Neuron (in vitro differentiated cells): ENCODE measurements around the gene CARMIL1.

ENCODE experiments used
- H2AFZ ChIP-seq: one replicate; pipeline ENCODE4 v1.6.1; 2013; ENCODE audit warnings: low read depth, mild to moderate bottlenecking, inconsistent platforms, low read length, moderate library complexity
- H3K27me3 ChIP-seq: one replicate; pipeline ENCODE4 v1.6.1; 2013; ENCODE audit warnings: low read length; ENCODE audit not compliant: insufficient read depth
- H3K36me3 ChIP-seq: one replicate; pipeline ENCODE4 v1.6.1; 2013; ENCODE audit warnings: low read length; ENCODE audit not compliant: insufficient read depth
- H3K4me1 ChIP-seq: one replicate; pipeline ENCODE4 v1.6.1; 2013; ENCODE audit warnings: low read length; ENCODE audit not compliant: insufficient read depth
- H3K4me3 ChIP-seq: 2 replicates; pipeline ENCODE4 v1.5.1; 2013; ENCODE audit warnings: mild to moderate bottlenecking, low read length, moderate library complexity
- H3K9me3 ChIP-seq: one replicate; pipeline ENCODE4 v1.6.1; 2013; ENCODE audit warnings: low read length

Gene CARMIL1

DNA sequence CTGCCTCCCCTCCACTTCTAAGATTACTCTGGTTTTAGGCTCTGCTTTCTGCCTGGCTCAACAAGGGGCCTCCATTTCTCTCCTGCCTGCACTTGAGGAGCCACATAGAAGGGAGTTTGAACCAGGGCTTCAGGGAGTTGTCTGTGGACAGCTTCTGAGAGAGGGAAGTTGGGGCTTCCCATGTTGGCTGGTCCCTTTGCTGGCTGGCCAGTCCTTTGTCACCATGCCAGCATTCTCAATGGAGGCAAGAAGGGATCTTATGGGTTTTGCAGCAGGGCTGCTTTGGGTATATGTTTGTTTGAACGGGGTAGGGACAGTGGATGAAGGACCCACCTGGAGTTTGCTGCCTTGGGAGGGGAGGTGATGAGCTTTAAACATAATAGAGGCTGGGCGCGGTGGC is 124.9 kb downstream of the CARMIL1 start:
- Histone ChIP-seq H3K27me3 (no peaks in the 10 kb centered on the region), H2AFZ (no peak overlapping the region), H3K4me1 (no peaks in the 10 kb centered on the region), H3K4me3 (no peak overlapping the region), H3K9me3 (no peaks in the 10 kb centered on the region), H3K36me3 (no peaks in the 10 kb centered on the region)

DNA sequence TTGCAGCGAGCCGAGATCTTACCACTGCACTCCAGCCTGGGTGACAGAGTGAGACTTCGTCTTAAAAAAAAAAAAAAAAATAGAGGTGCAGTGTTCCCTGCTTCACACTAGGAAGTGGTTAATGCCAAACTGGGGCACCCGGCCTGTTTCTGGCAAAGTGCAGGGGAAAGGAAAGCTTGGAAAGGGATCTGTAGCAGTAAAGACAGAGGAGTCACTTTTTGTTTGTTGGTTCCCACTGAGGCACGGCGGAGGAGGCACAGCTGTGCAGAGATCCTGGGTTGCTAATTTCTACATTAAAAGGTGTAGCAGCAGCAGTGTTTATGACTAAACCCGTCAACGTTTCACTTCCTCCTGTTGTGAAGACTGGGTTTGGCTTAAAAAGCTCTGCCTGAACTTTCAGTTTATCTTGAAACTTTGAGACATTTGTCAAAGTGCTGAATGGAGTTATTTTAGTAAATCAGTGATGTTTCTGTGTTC is 125.6 kb downstream of the CARMIL1 start:
- no peak overlapping the region for H3K4me3 ChIP-seq
- no peak overlapping the region for H2AFZ ChIP-seq
- no peaks in the 10 kb centered on the region for H3K4me1 ChIP-seq
- no peaks in the 10 kb centered on the region for H3K9me3 ChIP-seq
- no peaks in the 10 kb centered on the region for H3K27me3 ChIP-seq
- no peaks in the 10 kb centered on the region for H3K36me3 ChIP-seq

DNA sequence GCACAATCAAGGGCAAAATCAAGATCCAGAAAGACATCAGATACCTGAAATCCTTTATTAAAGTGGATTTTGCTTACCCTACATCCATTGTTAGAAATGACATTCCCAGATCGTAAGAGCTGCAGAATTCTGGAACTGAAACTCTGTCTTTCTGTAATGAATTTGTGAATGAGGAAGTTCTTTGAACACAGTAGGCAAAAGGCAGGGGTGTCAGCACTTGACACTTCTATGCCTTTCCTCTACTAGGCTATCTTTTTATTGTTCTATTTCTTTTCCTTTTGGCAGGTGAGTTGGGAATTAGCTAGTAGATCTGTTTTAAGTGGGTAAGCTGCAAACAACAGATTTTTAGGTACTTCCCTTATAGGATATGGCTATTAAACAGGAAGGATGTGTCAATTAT is 126.3 kb downstream of the CARMIL1 start:
- H2AFZ ChIP-seq, result no peak overlapping the region
- H3K4me3 ChIP-seq, result no peak overlapping the region
- H3K9me3 ChIP-seq, result no peaks in the 10 kb centered on the region
- H3K27me3 ChIP-seq, result no peaks in the 10 kb centered on the region
- no peaks in the 10 kb centered on the region for H3K36me3 ChIP-seq
- no peaks in the 10 kb centered on the region for H3K4me1 ChIP-seq

DNA sequence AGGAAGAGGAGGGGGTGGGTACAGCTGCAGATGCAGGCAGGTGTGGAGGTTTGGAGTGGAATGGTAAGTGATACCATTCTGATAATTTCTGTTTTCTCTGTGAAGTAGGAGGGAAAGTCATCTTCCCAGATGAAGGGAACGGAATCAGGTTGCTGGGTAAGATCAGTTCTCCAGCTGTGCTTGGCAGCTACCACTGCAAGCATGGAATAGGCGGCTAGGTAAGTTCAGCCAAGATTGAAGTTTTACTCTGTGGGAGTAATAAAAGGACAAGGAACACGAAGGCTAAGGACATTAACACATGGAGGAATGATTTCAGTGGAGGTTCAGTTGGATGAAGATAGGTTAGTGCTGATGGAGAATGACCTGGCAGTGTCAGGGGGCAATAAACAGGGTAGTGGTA is 128.3 kb downstream of the CARMIL1 start:
- no peaks in the 10 kb centered on the region for H3K4me1 ChIP-seq
- no peaks in the 10 kb centered on the region for H3K27me3 ChIP-seq
- H3K4me3 ChIP-seq, result no peak overlapping the region
- no peaks in the 10 kb centered on the region for H3K36me3 ChIP-seq
- H3K9me3 ChIP-seq, result no peaks in the 10 kb centered on the region
- no peak overlapping the region for H2AFZ ChIP-seq

DNA sequence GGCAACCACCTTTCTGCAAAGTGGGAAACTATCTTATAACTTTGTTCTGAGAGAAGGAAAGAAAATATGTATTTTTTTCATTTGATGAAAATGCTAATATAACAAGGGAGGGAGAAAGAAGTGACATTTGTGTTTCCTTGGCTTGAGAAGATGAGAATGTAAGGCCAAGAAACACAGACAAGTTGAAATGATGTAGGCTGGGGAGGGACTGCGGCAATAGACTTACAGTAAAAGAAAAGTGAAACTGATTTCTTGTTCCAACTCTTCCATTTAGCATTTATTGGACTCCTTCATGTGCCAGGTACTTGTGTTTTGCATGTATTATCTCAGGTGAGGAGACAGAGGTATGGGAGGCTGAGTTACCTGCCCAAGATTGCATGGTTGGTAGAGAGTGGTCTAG is 130.9 kb downstream of the CARMIL1 start:
- H3K4me3 ChIP-seq, result no peak overlapping the region
- peaks cover 4% of the 10 kb centered on the region for H3K4me1 ChIP-seq
- H2AFZ ChIP-seq, result no peak overlapping the region
- H3K36me3 ChIP-seq, result no peaks in the 10 kb centered on the region
- H3K27me3 ChIP-seq, result no peaks in the 10 kb centered on the region
- H3K9me3 ChIP-seq, result no peaks in the 10 kb centered on the region

DNA sequence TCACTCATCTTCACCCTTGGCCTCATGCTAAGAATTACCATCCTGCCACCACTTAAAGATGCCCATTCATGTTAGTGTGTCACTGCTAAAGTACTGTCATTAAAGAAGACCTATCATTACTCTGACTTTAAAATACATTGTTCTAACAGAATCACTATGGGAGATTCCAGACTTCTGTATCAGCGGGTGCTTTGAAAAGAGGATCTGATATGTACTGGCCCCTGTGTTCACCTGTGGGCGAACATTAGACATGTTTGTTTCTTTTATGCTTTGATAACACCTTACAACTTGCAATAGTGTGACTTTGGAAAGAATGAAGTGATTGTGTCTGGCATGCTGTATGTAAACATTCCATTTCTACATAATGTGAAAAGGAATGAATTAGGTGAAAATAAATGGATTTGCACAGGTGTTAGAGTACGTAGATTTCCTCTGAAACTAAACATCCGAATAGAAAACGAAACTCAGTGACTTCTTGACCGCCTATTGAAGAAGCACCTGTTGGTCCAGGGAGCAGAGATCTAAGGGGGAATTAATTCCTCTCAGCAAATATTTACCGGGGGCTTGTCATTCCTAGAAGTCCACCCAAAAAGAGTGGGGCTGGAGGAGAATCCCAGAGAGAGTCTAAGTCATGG is 132.3 kb downstream of the CARMIL1 start:
- H3K4me1 ChIP-seq, result peaks cover 4% of the 10 kb centered on the region
- H3K9me3 ChIP-seq, result no peaks in the 10 kb centered on the region
- H2AFZ ChIP-seq, result no peak overlapping the region
- no peak overlapping the region for H3K4me3 ChIP-seq
- H3K27me3 ChIP-seq, result no peaks in the 10 kb centered on the region
- no peaks in the 10 kb centered on the region for H3K36me3 ChIP-seq

DNA sequence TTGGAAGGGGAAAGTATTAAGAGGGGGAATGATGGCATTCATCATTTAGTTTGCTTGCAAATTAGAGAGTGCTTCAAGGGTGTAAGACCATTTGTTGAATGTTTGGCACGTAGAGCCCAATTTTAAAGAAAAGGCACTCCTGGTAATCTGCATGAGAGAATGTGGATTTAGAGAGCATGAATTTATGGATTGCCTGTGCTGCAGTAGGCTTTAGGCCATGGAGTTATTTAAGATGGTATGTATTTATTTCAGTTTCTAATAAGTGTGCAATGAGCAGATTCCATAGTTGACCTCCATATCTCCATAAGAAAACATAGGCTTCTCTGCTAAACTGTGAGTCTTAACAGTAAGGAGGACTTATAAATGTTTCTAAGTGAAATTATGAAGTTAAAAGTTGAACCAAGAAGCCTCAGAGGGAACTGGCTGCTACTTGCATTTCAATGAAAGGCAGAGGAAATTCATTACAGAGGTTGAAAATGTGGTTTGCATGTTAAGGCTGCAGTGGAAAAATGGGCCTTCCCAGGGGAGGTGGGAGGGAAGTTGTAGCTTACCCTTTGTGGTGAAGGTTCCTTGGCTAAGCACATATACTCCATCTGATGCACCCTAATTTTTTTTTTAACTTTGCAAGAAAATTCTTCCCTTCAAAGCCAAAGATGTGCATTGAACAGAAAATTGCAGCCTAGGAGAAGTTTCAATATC is 134.2 kb downstream of the CARMIL1 start:
- H3K4me1 ChIP-seq, result peaks cover 4% of the 10 kb centered on the region

DNA sequence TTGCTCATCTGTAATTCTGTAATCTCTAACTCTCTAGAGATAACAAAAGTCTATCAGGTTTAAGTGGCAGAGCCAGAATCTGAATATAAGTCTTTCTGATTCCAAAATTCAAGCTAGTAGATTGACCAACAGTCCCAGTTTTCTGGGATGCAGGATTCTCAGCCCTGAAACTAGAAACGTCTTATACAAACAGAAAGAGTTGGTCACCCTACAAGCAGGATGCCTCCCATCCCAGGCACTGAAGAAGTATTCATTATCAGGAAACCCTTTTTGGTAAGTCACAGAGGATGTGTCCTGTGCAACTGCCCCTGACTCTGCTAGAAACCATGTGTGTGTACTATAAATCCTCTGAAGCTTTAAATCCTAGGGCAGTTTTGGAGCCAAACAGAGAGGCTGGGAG is 135.0 kb downstream of the CARMIL1 start:
- Histone ChIP-seq H3K4me1 (peaks cover 4% of the 10 kb centered on the region), H3K4me3 (no peak overlapping the region), H3K9me3 (no peaks in the 10 kb centered on the region), H3K27me3 (no peaks in the 10 kb centered on the region), H2AFZ (no peak overlapping the region), H3K36me3 (no peaks in the 10 kb centered on the region)

More for the DNA sequence above, 134.2 kb downstream of the CARMIL1 start:
- H3K4me3 ChIP-seq, result no peak overlapping the region
- H3K27me3 ChIP-seq, result no peaks in the 10 kb centered on the region
- no peaks in the 10 kb centered on the region for H3K36me3 ChIP-seq
- H2AFZ ChIP-seq, result no peak overlapping the region
- no peaks in the 10 kb centered on the region for H3K9me3 ChIP-seq

DNA sequence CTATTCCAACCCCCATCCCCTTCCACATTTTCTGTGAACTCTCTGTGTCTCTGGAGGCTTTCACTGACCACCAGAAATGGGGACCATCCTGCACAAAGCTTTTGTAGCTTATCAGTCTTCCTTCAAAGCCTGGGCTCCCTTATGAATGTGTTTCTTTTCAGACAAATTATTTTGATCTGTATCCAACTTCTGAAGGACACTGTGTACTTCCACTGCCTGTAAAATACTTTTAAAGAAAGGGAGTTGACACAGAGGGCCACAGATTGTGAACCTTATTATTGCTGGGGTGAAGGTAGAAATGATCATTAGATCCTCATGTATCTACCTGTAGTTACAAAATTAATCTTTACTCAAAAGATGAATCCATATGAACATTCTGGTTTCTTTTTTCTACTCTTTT is 135.6 kb downstream of the CARMIL1 start:
- H2AFZ ChIP-seq, result no peak overlapping the region
- H3K4me1 ChIP-seq, result peaks cover 4% of the 10 kb centered on the region
- no peaks in the 10 kb centered on the region for H3K27me3 ChIP-seq
- peaks cover under 1% of the 10 kb centered on the region for H3K9me3 ChIP-seq
- H3K36me3 ChIP-seq, result no peaks in the 10 kb centered on the region
- H3K4me3 ChIP-seq, result no peak overlapping the region

DNA sequence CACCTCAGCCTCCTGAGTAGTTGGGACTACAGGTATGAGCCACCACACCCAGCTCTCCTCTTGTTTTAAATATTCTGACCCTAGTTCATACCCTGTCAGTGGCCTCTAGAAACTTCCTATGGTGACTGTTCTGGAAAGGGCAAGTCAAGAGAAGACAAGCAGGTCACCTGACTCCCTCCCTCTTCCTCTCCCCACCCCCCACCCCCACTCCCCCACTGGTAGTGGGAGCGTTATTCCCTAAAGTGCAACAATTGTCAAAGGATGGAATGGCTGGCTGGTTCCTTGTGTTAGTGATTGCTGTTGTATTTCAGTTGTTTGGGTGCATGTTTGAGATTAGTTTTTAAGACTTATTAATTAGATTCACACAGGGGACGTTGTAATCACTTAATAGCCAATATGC is 136.1 kb downstream of the CARMIL1 start:
- peaks cover 4% of the 10 kb centered on the region for H3K4me1 ChIP-seq
- H2AFZ ChIP-seq, result no peak overlapping the region
- H3K36me3 ChIP-seq, result no peaks in the 10 kb centered on the region
- H3K27me3 ChIP-seq, result no peaks in the 10 kb centered on the region
- no peak overlapping the region for H3K4me3 ChIP-seq
- peaks cover 4% of the 10 kb centered on the region for H3K9me3 ChIP-seq

DNA sequence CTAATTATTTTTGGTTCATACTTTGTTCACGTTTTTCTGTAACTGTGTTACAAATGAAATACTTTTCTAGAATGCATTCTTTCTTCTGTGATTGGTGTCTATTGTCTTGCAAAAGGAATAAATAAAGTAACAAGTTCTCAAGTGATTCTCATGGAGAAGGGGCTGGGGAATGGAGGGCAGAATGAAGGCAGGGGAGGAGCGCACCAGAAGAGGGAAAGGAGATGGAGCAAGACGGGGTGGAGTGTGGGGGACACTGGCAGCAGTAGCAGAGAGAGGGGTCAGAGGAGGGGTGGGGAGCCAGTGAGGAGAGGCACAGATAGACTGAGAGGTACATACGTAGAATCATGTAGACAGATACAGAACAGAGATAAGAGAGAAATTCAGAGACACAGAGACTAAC is 136.5 kb downstream of the CARMIL1 start:
- Histone ChIP-seq H2AFZ (no peak overlapping the region), H3K9me3 (peaks cover 4% of the 10 kb centered on the region), H3K4me3 (no peak overlapping the region), H3K27me3 (no peaks in the 10 kb centered on the region), H3K4me1 (peaks cover 4% of the 10 kb centered on the region), H3K36me3 (no peaks in the 10 kb centered on the region)

DNA sequence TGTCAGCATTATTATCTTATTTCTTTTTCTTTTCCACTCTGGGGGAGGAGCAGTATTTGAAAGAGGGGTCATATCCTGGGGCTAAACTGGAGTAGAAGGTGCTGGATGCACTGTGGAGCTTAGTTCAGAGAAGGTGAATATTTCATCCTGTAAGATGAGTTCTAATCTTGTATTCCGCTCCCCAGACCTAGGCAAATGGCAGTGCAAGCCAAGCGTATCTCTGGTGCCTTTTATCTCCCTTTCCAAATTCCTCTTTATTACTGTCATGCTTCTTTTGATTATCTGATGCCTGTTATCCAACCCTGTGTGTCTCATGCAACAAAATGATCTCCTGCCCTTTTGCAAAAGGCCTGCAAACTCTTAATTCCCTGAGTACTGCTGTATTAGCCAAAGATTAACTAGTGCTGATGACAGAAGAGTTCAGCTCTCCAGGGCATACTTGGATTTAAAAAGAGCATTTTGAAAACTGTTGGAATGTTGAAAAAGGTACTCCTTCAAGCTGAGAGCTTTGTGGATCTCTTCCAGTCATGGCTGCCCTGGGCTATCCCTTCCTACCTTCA is 138.0 kb downstream of the CARMIL1 start:
- Histone ChIP-seq H3K4me3 (no peak overlapping the region), H3K4me1 (peaks cover 4% of the 10 kb centered on the region), H3K9me3 (peaks cover 4% of the 10 kb centered on the region), H3K27me3 (no peaks in the 10 kb centered on the region), H2AFZ (no peak overlapping the region), H3K36me3 (no peaks in the 10 kb centered on the region)

DNA sequence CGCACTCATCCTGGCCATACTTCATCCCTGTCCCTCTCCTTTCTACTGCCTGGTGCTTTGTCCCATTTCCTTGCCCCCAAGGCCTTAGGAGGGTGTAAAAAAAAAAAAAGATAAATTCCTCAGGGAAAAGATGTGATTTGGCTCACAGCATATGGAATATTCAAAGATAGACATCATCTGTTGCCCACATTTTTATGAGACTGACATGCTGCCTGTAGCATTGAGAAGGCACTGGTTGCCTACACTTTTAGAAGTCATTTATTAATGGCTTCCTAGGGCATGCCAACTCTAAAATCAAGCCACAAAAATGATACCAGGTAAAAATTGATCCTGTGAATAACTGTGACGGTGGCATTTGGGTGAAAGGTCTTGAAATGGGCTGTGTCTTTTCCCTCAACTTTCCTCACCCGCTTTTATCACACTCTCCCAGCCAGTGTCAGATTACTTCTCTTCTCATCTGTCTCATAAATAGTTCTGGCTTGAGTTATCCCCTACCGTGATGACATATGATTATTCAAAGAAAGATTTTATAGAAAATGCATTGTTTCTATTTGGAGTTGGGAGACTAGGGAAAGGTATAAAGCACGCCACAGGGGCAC is 139.4 kb downstream of the CARMIL1 start:
- no peak overlapping the region for H2AFZ ChIP-seq
- peaks cover 1% of the 10 kb centered on the region for H3K4me1 ChIP-seq
- H3K9me3 ChIP-seq, result peaks cover 4% of the 10 kb centered on the region
- H3K27me3 ChIP-seq, result no peaks in the 10 kb centered on the region
- H3K36me3 ChIP-seq, result no peaks in the 10 kb centered on the region
- no peak overlapping the region for H3K4me3 ChIP-seq
